ENCODE measurements around the gene GPATCH2. TPM values are rescaled to one million over a fixed set of nuclear protein-coding genes. Genes with fewer than 3 reads are reported as not detected.
A peak's percentile ranks its signal among the peaks of the same experiment; 100 is the strongest.

GPATCH2 gene
- total RNA-seq, 1 experiment from 2014 or later: 17.2 TPM

- ATAC-seq (no peak), DNase-seq (no peak)
- H3K79me2 ChIP-seq (ENCODE audit: low read length): no peaks in the 10 kb centered on the region
- intact Hi-C loops (cut with micrococcal nuclease): no loop called here
- no peak overlapping the region for H3K4me2 ChIP-seq (ENCODE audit: low read length)
- H3K9me3 ChIP-seq (ENCODE audit: low read length): no peaks in the 10 kb centered on the region
- H3K9ac ChIP-seq (ENCODE audit: low read length): no peak overlapping the region
- no peak overlapping the region for H3K27ac ChIP-seq (ENCODE audit: low read length)
- no peaks in the 10 kb centered on the region for H3K36me3 ChIP-seq (ENCODE audit: low read depth, low read length)
- ChIA-PET POLR2A (ENCODE audit: unreplicated experiment) (no interaction called here), CTCF (no interaction called here)
- no peak overlapping the region for H2AFZ ChIP-seq (ENCODE audit: low read length)
- H3F3A ChIP-seq (ENCODE audit: low read length, unreplicated experiment): no peaks in the 10 kb centered on the region
- no peak overlapping the region for H3K4me3 ChIP-seq (ENCODE audit: low read length)
- TF ChIP-seq EZH2 (IDR thresholded peaks at IDR 0.05; ENCODE audit: low read length, unreplicated experiment) (no peak), EZH2phosphoT487 (IDR thresholded peaks at IDR 0.05; ENCODE audit: borderline replicate concordance, low read length) (no peak), CTCF (conservative IDR thresholded peaks at IDR 0.05; ENCODE audit: low read depth, low read length) (no peak)
- BruUV-seq (replicated peaks): no TSS peak
- H4K20me1 ChIP-seq (ENCODE audit: low read length): no peaks in the 10 kb centered on the region
- H3K27me3 ChIP-seq (ENCODE audit: low read length): no peaks in the 10 kb centered on the region
- no peaks in the 10 kb centered on the region for H3K9me2 ChIP-seq (replicated peaks; ENCODE audit: low read length)
- H3K4me1 ChIP-seq (ENCODE audit: insufficient read depth, low read length): peaks cover 5% of the 10 kb centered on the region
Observed at GRCh38 chr1:217553949-217554509, 76.9 kb downstream of the GPATCH2 start.

GRCh38 chr1:217552339-217552951 is 78.4 kb downstream of the GPATCH2 start:
- DNase-seq (no peak), ATAC-seq (no peak)
- H3K9me3 ChIP-seq (ENCODE audit: low read length): no peaks in the 10 kb centered on the region
- POLR2A ChIA-PET (ENCODE audit: unreplicated experiment): no interaction called here
- no peak overlapping the region for H2AFZ ChIP-seq (ENCODE audit: low read length)
- H3K27me3 ChIP-seq (ENCODE audit: low read length): no peaks in the 10 kb centered on the region
- intact Hi-C loops (cut with micrococcal nuclease): no loop called here
- no TSS peak for BruUV-seq (replicated peaks)
- H3K36me3 ChIP-seq (ENCODE audit: low read depth, low read length): peaks cover 4% of the 10 kb centered on the region; the same call in 1 of the 2 replicates
- no peaks in the 10 kb centered on the region for H3K9me2 ChIP-seq (replicated peaks; ENCODE audit: low read length)
- H3F3A ChIP-seq (ENCODE audit: low read length, unreplicated experiment): no peaks in the 10 kb centered on the region
- no peaks in the 10 kb centered on the region for H4K20me1 ChIP-seq (ENCODE audit: low read length)
- CTCF ChIA-PET: no interaction called here
- H3K79me2 ChIP-seq (ENCODE audit: low read length): no peaks in the 10 kb centered on the region
- no peak overlapping the region for H3K4me3 ChIP-seq (ENCODE audit: low read length)
- TF ChIP-seq EZH2phosphoT487 (IDR thresholded peaks at IDR 0.05; ENCODE audit: borderline replicate concordance, low read length): no peak
- TF ChIP-seq EZH2 (IDR thresholded peaks at IDR 0.05; ENCODE audit: low read length, unreplicated experiment): no peak
- TF ChIP-seq CTCF (conservative IDR thresholded peaks at IDR 0.05; ENCODE audit: low read depth, low read length): 0 out of 2 replicates have a peak, but pooled peaks have one; percentile 23
- H3K4me2 ChIP-seq (ENCODE audit: low read length): no peak overlapping the region
- no peak overlapping the region for H3K27ac ChIP-seq (ENCODE audit: low read length)
- peaks cover 5% of the 10 kb centered on the region for H3K4me1 ChIP-seq (ENCODE audit: insufficient read depth, low read length)
- no peak overlapping the region for H3K9ac ChIP-seq (ENCODE audit: low read length)

- ATAC-seq: no peak
- Histone ChIP-seq H3K27ac (ENCODE audit: low read length) (no peak overlapping the region), H3F3A (ENCODE audit: low read length, unreplicated experiment) (no peaks in the 10 kb centered on the region), H3K79me2 (ENCODE audit: low read length) (no peaks in the 10 kb centered on the region), H2AFZ (ENCODE audit: low read length) (no peak overlapping the region), H3K9me3 (ENCODE audit: low read length) (no peaks in the 10 kb centered on the region), H4K20me1 (ENCODE audit: low read length) (no peaks in the 10 kb centered on the region), H3K9ac (ENCODE audit: low read length) (no peak overlapping the region), H3K4me2 (ENCODE audit: low read length) (no peak overlapping the region), H3K36me3 (ENCODE audit: low read depth, low read length) (peaks cover 4% of the 10 kb centered on the region; the same call in 1 of the 2 replicates), H3K9me2 (replicated peaks; ENCODE audit: low read length) (no peaks in the 10 kb centered on the region), H3K4me1 (ENCODE audit: insufficient read depth, low read length) (no peaks in the 10 kb centered on the region), H3K4me3 (ENCODE audit: low read length) (no peak overlapping the region), H3K27me3 (ENCODE audit: low read length) (no peaks in the 10 kb centered on the region)
- intact Hi-C loops (cut with micrococcal nuclease): no loop called here
- POLR2A ChIA-PET (ENCODE audit: unreplicated experiment): no interaction called here
- TF ChIP-seq EZH2phosphoT487 (IDR thresholded peaks at IDR 0.05; ENCODE audit: borderline replicate concordance, low read length) (no peak), EZH2 (IDR thresholded peaks at IDR 0.05; ENCODE audit: low read length, unreplicated experiment) (no peak), CTCF (conservative IDR thresholded peaks at IDR 0.05; ENCODE audit: low read depth, low read length) (no peak)
- CTCF ChIA-PET: no interaction called here
- DNase-seq: no peak
- BruUV-seq (replicated peaks): no TSS peak
Observed at GRCh38 chr1:217542837-217543236, 88.1 kb downstream of the GPATCH2 start.
